Upper lobe of left lung (tissue), 4 donors: ENCODE results near the gene PNRC2.

Source experiments
- CTCF ChIP-seq, 6 experiments: fragments of 450-650 bp in 4 of 6; fragments of 200-600 bp in 2 of 6; sonication (generic) in 2 of 6; IDR thresholded peaks; one replicate each; pipeline ENCODE4 v1.5.1; 2016 to 2019; ENCODE audit warnings: antibody characterized with exemption in 6 of 6
- POLR2A ChIP-seq, 4 donors: fragments of 450-650 bp; IDR thresholded peaks; one replicate each; pipeline ENCODE4 v1.5.1; 2016 to 2017; ENCODE audit warnings: antibody characterized with exemption in 4 of 4, mild to moderate bottlenecking in 2 of 4
- POLR2AphosphoS5 ChIP-seq, 2 donors: sonication (generic); formaldehyde crosslinking; IDR thresholded peaks; one replicate each; pipeline ENCODE4 v1.5.1; 2017; ENCODE audit warnings: antibody characterized with exemption in 2 of 2

- TF ChIP-seq CTCF (IDR thresholded peaks at IDR 0.05), result no peak
- no peak for TF ChIP-seq POLR2AphosphoS5 (IDR thresholded peaks at IDR 0.05)
- no peak for TF ChIP-seq POLR2A (IDR thresholded peaks at IDR 0.05)
Observed at GRCh38 chr1:23927097-23927496, 32.5 kb upstream of the PNRC2 start.
